PC-3 (cell line): Measurements from ENCODE around the gene CNPY1. TPM values are rescaled to one million over a fixed set of nuclear protein-coding genes. Genes with fewer than 3 reads are reported as not detected.

Experiments used
- ATAC-seq: fragments of 200-7000 bp; cut with Tn5 transposase; 2 replicates; pipeline ENCODE4 v1.9.1; 2020; ENCODE audit warnings: mild to moderate bottlenecking, moderate library complexity
- BruUV-seq: library from RNA; stranded (reverse); fragments of 400-500 nt; replicated peaks from 2 replicates; lab custom pipeline; 2021; lab: Mats Ljungman, UMichigan
- CTCF ChIA-PET: fragments of 300-600 bp; sonication (Branson Sonifier 250); formaldehyde crosslinking; loops from one replicate; lab custom pipeline; 2022; ENCODE audit warnings: antibody characterized with exemption; lab: Charles Lee
- POLR2A ChIA-PET: fragments of 300-600 bp; sonication (Branson Sonifier 250); formaldehyde crosslinking; loops from one replicate; lab custom pipeline; 2022; ENCODE audit warnings: antibody characterized with exemption; ENCODE audit not compliant: unreplicated experiment; lab: Charles Lee
- DNase-seq: peaks from one replicate; pipeline ENCODE4 v3.0.0-alpha.2; 2015
- H2AFZ ChIP-seq: fragments of 300-600 bp; sonication (generic); 2 replicates; pipeline ENCODE4 v1.6.0; 2016; ENCODE audit warnings: antibody characterized with exemption, low read length
- H3F3A ChIP-seq: fragments of 300-600 bp; sonication (generic); one replicate; pipeline ENCODE4 v1.6.0; 2017; ENCODE audit warnings: antibody characterized with exemption, low read length, control low read depth, mild to moderate bottlenecking; ENCODE audit not compliant: unreplicated experiment
- H3K27ac ChIP-seq: fragments of 300-600 bp; sonication (generic); 2 replicates; pipeline ENCODE4 v1.5.1; 2016; ENCODE audit warnings: mild to moderate bottlenecking, low read length
- H3K27me3 ChIP-seq: fragments of 300-600 bp; sonication (generic); 2 replicates; pipeline ENCODE4 v1.6.1; 2016; ENCODE audit warnings: low read length, mixed read lengths
- H3K36me3 ChIP-seq: fragments of 300-600 bp; sonication (generic); 2 replicates; pipeline ENCODE4 v1.6.1; 2016; ENCODE audit warnings: low read depth, mixed run types, low read length, mixed read lengths
- H3K4me1 ChIP-seq: fragments of 300-600 bp; sonication (generic); 2 replicates; pipeline ENCODE4 v1.5.1; 2016; ENCODE audit warnings: low read length; ENCODE audit not compliant: insufficient read depth
- H3K4me2 ChIP-seq: fragments of 300-600 bp; sonication (generic); 2 replicates; pipeline ENCODE4 v1.6.0; 2016; ENCODE audit warnings: low read length
- H3K4me3 ChIP-seq: fragments of 300-600 bp; sonication (generic); 2 replicates; pipeline ENCODE4 v1.5.1; 2016; ENCODE audit warnings: mild to moderate bottlenecking, low read length, mixed read lengths
- H3K79me2 ChIP-seq: fragments of 300-600 bp; sonication (generic); 2 replicates; pipeline ENCODE4 v1.6.1; 2017; ENCODE audit warnings: low read length, mixed read lengths
- H3K9ac ChIP-seq: fragments of 300-600 bp; sonication (generic); 2 replicates; pipeline ENCODE4 v1.6.0; 2016; ENCODE audit warnings: mild to moderate bottlenecking, low read length
- H3K9me2 ChIP-seq: fragments of 300-600 bp; sonication (generic); replicated peaks from 2 replicates; pipeline ENCODE4 v1.6.1; 2016; ENCODE audit warnings: mixed run types, low read length, mixed read lengths
- H3K9me3 ChIP-seq: fragments of 300-600 bp; sonication (generic); 2 replicates; pipeline ENCODE4 v1.6.1; 2016; ENCODE audit warnings: low read length, mixed read lengths
- H4K20me1 ChIP-seq: fragments of 300-600 bp; sonication (generic); 2 replicates; pipeline ENCODE4 v1.6.1; 2016; ENCODE audit warnings: low read length, mixed read lengths
- EZH2 ChIP-seq: fragments of 300-600 bp; sonication (generic); IDR thresholded peaks from one replicate; pipeline ENCODE4 v1.6.1; 2017; ENCODE audit warnings: antibody characterized with exemption, mild to moderate bottlenecking, low read length; ENCODE audit not compliant: unreplicated experiment
- EZH2phosphoT487 ChIP-seq: fragments of 300-600 bp; sonication (generic); IDR thresholded peaks from 2 replicates; pipeline ENCODE4 v1.6.1; 2018; ENCODE audit warnings: mild to moderate bottlenecking, antibody characterized with exemption, low read length, borderline replicate concordance
- intact Hi-C: fragments of 100-400 bp; cut with micrococcal nuclease; formaldehyde crosslinking; loops from 2 replicates; pipeline ENCODE4 v1.9.0; 2023
- total RNA-seq: library from RNA; depleted of rRNA; stranded (reverse); fragments of >200 nt; gene quantifications from 2 replicates; pipeline ENCODE4 v1.2.3, GENCODE V29; 2014
- TF ChIP-seq, protein P1 (sequence below): fragments of 300-600 bp; sonication (generic); conservative IDR thresholded peaks from 2 replicates; pipeline ENCODE4 v1.5.1; 2017; ENCODE audit warnings: antibody characterized with exemption, low read depth, mild to moderate bottlenecking, low read length

CNPY1 gene
- total RNA-seq, 1 experiment from 2014 or later = not detected

DNA sequence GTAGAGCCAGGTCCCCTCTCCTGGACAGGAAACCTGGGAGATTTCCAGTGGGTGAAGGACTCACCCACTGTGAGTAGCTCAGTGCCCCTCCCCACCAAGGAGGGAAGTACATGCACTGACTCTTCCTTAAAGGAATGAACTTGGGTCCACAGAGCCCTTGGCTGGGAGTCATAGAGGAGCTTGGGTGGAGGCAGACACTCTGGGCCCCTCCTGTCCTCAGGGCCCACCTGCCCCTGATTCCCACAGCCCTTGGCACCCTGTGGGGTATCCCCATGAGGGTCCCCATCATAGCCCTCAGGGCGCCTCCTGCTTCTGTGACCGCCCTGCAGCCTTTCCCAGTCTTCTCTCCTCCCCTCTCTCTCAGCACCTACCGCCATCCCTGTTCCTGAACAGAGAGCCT lies 84.7 kb downstream of the CNPY1 start:
- H2AFZ ChIP-seq = no peak overlapping the region
- no peak overlapping the region for H3K4me2 ChIP-seq
- no peak overlapping the region for H3K4me3 ChIP-seq
- intact Hi-C loops = no loop called here
- no peaks in the 10 kb centered on the region for H3K36me3 ChIP-seq
- no peaks in the 10 kb centered on the region for H3K79me2 ChIP-seq
- no peaks in the 10 kb centered on the region for H3F3A ChIP-seq
- ChIA-PET POLR2A (no interaction called here), CTCF (no interaction called here)
- no TSS peak for BruUV-seq
- no peak overlapping the region for H3K9ac ChIP-seq
- no peak for DNase-seq
- no peaks in the 10 kb centered on the region for H4K20me1 ChIP-seq
- no peak overlapping the region for H3K27ac ChIP-seq
- no peaks in the 10 kb centered on the region for H3K9me3 ChIP-seq
- TF ChIP-seq EZH2 (no peak), EZH2phosphoT487 (no peak)
- TF ChIP-seq, protein P1, sequence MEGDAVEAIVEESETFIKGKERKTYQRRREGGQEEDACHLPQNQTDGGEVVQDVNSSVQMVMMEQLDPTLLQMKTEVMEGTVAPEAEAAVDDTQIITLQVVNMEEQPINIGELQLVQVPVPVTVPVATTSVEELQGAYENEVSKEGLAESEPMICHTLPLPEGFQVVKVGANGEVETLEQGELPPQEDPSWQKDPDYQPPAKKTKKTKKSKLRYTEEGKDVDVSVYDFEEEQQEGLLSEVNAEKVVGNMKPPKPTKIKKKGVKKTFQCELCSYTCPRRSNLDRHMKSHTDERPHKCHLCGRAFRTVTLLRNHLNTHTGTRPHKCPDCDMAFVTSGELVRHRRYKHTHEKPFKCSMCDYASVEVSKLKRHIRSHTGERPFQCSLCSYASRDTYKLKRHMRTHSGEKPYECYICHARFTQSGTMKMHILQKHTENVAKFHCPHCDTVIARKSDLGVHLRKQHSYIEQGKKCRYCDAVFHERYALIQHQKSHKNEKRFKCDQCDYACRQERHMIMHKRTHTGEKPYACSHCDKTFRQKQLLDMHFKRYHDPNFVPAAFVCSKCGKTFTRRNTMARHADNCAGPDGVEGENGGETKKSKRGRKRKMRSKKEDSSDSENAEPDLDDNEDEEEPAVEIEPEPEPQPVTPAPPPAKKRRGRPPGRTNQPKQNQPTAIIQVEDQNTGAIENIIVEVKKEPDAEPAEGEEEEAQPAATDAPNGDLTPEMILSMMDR = no peak
- no peaks in the 10 kb centered on the region for H3K9me2 ChIP-seq
- H3K4me1 ChIP-seq = peaks cover 3% of the 10 kb centered on the region; the same call in 1 of the 2 replicates
- no peak for ATAC-seq
- no peaks in the 10 kb centered on the region for H3K27me3 ChIP-seq

DNA sequence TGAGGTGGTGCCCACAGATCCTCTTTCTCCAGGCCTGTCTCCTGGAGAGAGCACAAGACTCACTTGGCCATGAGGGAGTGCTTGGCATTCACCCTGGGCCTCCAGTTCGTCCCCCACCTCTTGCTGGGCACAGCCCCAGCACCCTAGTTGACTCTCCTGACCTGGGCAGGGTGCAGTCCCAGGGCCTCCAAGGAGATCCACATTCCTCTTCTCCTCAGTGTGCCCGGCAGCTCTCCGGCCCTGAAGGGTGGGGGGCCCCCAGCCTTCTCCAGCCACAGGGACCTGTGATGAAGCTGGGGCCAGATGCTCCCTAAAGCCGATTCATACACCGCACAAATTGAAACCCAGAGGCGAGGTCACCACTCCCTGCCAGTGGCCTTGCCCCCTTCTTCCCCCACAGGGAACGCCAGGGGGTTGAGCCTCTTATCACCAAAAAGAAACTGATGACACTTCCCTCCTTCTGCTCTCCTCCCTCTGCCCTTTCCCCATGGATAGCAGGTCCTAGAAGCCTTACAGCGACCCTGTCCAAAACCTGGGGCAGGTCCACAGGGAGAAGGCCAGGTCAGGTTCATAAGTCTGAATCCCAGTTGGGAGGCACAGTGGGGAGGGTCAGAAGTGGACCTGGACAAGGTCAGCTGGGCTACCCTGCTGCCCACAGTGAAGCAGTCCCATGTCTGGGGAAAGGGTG lies 85.3 kb downstream of the CNPY1 start:
- DNase-seq = no peak
- H3K36me3 ChIP-seq = no peaks in the 10 kb centered on the region
- ChIA-PET POLR2A (no interaction called here), CTCF (no interaction called here)
- TF ChIP-seq EZH2 = no peak
- TF ChIP-seq, protein P1 = no peak
- TF ChIP-seq EZH2phosphoT487 = no peak
- no peak overlapping the region for H3K4me2 ChIP-seq
- no peaks in the 10 kb centered on the region for H4K20me1 ChIP-seq
- no peak overlapping the region for H3K9ac ChIP-seq
- no peak overlapping the region for H2AFZ ChIP-seq
- no peak for ATAC-seq
- H3F3A ChIP-seq = no peaks in the 10 kb centered on the region
- no peak overlapping the region for H3K4me3 ChIP-seq
- no peaks in the 10 kb centered on the region for H3K9me2 ChIP-seq
- H3K4me1 ChIP-seq = peaks cover 8% of the 10 kb centered on the region; the same call in 1 of the 2 replicates
- intact Hi-C loops = no loop called here
- H3K27ac ChIP-seq = no peak overlapping the region
- H3K79me2 ChIP-seq = no peaks in the 10 kb centered on the region
- H3K9me3 ChIP-seq = no peaks in the 10 kb centered on the region
- BruUV-seq = no TSS peak
- peaks cover 4% of the 10 kb centered on the region; the same call in 1 of the 2 replicates for H3K27me3 ChIP-seq
